Measurements from ENCODE around the gene BABAM2. TPM values are rescaled to one million over a fixed set of nuclear protein-coding genes. Genes with fewer than 3 reads are reported as not detected.

BABAM2 gene
- total RNA-seq, 1 experiment from 2014 or later, result 27.1 TPM

GRCh38 chr2:28103611-28104010 lies 213.1 kb downstream of the BABAM2 start:
- Histone ChIP-seq H3K4me2 (ENCODE audit: insufficient read depth, insufficient read length, low read length) (no peak overlapping the region), H2BK15ac (ENCODE audit: low read depth, low read length) (no peak overlapping the region), H4K20me1 (ENCODE audit: control insufficient read depth, insufficient read depth, insufficient read length) (no peaks in the 10 kb centered on the region), H2BK20ac (ENCODE audit: low read depth, low read length, poor library complexity, severe bottlenecking) (no peak overlapping the region), H3K23me2 (ENCODE audit: insufficient read length, low read depth, low read length, poor library complexity, severe bottlenecking) (no peaks in the 10 kb centered on the region), H2AFZ (ENCODE audit: low read length) (no peak overlapping the region), H4K91ac (ENCODE audit: insufficient read length, low read depth, low read length) (no peak overlapping the region), H2AK5ac (ENCODE audit: insufficient read length, low read length) (no peak overlapping the region), H4K5ac (ENCODE audit: insufficient read length, low read depth, low read length) (no peak overlapping the region), H3K27ac (ENCODE audit: insufficient read length, low read depth, low read length) (no peak overlapping the region), H3K18ac (ENCODE audit: insufficient read length, low read depth, low read length) (no peak overlapping the region), H3K79me2 (ENCODE audit: insufficient read depth, low read length) (no peaks in the 10 kb centered on the region), H2BK12ac (ENCODE audit: insufficient read length, low read depth, low read length) (no peak overlapping the region), H3K9me3 (ENCODE audit: control insufficient read depth, low read depth, low read length) (no peaks in the 10 kb centered on the region), H2BK5ac (ENCODE audit: insufficient read length, low read length) (no peak overlapping the region), H3K23ac (ENCODE audit: insufficient read length, low read depth, low read length) (no peak overlapping the region), H3K79me1 (ENCODE audit: insufficient read depth, low read depth, low read length, poor library complexity, severe bottlenecking) (no peaks in the 10 kb centered on the region), H3K9ac (ENCODE audit: extremely low read depth, insufficient read length, low read length) (no peak overlapping the region), H3K27me3 (ENCODE audit: insufficient read depth, low read length) (no peaks in the 10 kb centered on the region), H3K4me1 (ENCODE audit: insufficient read depth, low read length) (no peaks in the 10 kb centered on the region), H3T11ph (ENCODE audit: low read length) (no peak overlapping the region), H4K8ac (replicated peaks; ENCODE audit: insufficient read length, low read depth, low read length) (no peak overlapping the region), H2BK120ac (ENCODE audit: low read depth, low read length, poor library complexity, severe bottlenecking) (no peak overlapping the region), H3K4ac (ENCODE audit: low read depth, low read length) (no peak overlapping the region), H3K56ac (ENCODE audit: insufficient read length, low read depth, low read length) (no peak overlapping the region), H3K14ac (ENCODE audit: insufficient read depth, low read length) (no peak overlapping the region)
- Mint-ChIP-seq H3K4me1 (no peaks in the 10 kb centered on the region), H3K36me3 (ENCODE audit: insufficient read depth in 1 of 3, low read depth in 3 of 3) (no peaks in the 10 kb centered on the region), H3K9me3 (no peaks in the 10 kb centered on the region), H3K27me3 (ENCODE audit: low read depth) (no peaks in the 10 kb centered on the region), H3K4me3 (no peak overlapping the region), H3K27ac (no peak overlapping the region)
- no CpG with 5 or more reads among the region's 2 CpGs for WGBS (ENCODE audit: extremely low coverage, insufficient read length, low lambda C conversion rate)
- DNase-seq, result no peak
- TF ChIP-seq CTCF (conservative IDR thresholded peaks at IDR 0.05), result no peak

Data from H9 (cell line).